GM19455 (cell line): ENCODE data around the gene CFAP73.

ENCODE experiments used
- ATAC-seq: cut with Tn5 transposase; IDR thresholded peaks from one replicate; pipeline ENCODE4 v1.9.1; 2021; ENCODE audit not compliant: unreplicated experiment

The CFAP73 gene

DNA sequence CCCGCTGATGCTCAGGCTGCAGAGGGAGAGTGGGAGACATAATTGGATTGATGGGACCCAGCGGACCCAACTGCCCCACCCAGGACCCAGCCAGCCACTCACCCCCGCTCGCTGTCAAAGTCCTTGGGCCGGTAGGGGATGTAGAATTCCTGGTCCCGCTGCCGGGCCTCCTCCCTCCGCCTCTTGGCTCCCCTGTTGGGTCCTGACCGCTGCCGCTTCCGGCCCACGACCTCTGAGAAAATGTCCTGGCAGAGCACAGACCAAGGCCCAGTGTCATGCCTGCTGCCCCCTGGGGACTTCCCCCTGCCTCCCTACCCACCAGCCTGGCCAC lies 13.5 kb downstream of the CFAP73 start:
- ATAC-seq: no peak

DNA sequence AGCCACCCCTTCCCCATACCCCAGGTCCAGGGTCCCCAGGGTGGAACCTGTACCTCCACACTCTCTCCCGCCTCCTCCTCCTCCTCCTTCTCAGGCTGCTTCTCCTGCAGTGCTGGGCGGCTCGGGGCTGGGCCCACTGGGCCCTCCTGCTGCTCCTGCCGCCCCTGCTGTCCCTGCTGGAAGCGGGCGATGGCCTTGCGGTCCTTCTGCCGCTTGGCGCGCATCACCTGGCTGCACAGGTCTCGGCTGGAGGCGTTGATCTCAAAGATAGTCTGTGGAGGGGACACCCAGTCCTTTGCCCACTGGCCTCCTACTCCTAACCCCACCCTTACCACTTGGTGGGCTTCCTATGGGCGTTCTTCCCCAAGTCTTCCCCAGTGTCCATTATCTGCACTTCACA lies 14.5 kb downstream of the CFAP73 start:
- ATAC-seq: no peak

DNA sequence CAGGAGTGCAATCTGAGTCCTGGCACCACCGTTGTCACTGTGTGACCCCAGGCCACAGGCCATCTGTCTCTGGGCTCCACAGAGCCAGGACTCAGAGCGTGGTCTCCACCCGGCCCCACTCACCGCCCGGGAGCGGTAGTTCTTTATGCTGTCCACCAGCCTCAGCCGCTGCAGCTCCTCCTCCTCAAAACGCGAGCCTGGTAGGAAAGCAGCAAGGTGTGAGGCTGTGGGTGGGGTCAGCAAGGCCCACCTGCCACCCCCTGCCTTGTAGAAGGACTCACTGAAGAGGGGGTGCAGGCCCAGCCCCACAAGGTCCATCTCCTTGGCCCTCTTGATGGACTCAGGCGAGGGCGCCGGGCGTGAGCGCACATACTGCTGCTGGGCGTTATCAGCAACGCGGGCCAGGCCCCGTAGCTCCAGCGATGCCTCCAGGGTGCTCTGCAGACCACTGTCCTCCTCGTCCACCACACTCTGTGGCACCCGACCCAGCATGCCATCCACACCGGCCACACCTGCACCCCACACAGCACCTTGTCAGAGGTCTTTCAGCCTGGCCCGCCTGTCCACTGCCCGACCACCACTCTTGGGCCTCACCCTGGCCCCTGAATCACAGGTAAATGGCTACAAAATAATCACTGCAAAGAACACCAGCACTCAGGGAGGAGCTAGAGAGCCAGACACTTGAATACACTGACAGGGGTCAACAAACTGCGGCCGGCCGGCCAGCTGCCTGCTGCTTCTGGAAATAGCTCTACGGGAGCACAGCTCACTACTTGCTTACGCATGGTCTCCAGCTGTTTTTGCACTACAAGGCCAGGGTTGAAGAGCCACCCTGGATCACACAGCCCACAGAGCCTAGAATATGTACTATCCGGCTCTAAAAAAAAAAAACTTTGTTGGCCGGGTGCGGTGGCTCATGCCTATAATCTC lies 16.3 kb downstream of the CFAP73 start:
- no peak for ATAC-seq

DNA sequence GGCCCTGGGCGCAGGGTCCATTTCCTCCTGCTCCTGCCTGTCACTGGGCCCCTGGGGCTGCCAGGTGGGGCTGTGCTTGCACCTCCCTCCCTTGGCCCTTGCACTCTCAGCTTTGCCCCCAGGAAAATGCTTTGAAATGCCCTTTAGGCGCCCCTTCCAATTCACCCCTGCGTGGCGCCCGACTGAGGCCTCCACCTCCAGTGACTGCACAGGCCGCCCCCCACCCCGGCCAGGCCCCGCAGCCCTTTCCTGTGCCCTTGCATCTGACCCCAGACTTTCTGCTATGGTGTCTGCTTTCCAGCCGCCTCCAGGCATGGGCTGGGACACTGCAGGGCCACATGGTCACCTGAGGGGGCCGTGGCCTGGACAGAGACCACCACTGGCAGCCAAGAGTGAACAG lies 18.3 kb downstream of the CFAP73 start:
- ATAC-seq: no peak

DNA sequence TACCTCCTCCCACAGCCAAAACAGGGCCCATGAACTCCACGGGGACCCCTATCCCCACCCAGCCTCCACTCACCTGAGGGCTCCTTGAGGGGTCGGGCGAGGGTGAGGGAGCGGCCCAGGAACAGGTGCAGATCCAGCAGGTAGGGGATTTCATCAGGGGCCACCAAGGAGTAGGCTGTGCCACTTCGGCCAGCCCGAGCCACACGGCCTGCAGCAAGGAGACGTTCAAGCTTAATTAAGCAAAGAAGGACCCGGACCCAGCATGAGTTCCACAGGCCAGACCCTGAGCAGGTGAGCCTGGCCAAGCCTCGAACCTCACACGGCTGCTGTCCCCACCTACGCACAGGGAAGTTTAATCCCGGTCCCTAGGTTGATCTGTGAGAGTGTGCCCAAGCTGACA lies 20.2 kb downstream of the CFAP73 start:
- no peak for ATAC-seq

DNA sequence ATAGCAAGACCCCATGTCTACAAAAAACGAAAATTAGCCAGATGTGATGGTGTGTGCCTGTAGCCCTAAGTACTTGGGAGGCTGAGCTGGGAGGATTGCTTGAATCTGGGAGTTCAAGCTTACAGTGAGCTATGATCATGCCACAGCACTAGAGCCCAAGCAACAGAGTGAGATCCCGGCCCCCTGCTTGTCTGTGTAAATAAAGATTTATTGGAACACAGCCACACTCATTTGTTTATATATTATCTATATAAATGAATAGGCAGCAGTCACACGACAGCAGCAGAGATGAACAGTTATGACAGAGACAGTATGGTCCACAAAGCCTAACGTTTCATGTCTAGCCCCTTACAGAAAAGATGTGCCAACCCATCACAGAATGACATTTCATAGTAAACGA lies 20.9 kb downstream of the CFAP73 start:
- ATAC-seq: no peak

DNA sequence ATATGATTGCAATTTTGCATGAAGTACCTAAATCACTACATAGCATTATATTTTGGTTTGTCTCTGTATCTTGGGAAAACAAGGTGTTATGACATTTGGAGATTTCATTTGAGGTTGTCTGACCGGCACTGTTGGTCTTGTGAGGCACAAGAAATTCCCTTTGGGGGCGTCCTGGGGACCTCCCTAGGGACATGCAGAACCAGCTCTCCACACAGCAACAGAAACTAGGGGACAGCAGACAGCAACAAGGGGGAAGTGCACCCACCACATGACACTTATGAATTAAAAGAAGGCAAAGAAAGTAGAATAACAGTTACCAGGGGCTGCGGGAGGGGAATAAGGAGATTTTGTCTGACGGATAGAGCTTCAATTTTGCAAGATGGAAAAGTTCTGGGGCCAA lies 21.4 kb downstream of the CFAP73 start:
- ATAC-seq: no peak

DNA sequence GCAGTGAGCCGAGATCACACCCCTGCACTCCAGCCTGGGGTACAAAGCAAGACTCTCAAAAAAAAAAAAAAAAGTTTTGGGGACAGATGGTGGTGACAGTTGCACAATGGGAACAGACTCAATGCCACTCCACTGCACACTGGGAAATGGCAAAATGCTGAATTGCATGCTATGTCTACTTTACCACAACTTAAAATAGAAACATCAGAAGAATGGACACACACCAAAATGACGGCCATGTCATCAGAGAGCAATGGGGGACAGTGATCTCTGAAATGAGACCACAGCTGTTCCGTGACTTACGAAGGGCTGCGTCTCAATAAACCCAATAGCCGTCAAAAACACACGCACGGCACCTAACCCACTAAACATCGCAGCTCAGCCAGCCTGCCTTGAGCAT lies 22.0 kb downstream of the CFAP73 start:
- ATAC-seq: no peak

DNA sequence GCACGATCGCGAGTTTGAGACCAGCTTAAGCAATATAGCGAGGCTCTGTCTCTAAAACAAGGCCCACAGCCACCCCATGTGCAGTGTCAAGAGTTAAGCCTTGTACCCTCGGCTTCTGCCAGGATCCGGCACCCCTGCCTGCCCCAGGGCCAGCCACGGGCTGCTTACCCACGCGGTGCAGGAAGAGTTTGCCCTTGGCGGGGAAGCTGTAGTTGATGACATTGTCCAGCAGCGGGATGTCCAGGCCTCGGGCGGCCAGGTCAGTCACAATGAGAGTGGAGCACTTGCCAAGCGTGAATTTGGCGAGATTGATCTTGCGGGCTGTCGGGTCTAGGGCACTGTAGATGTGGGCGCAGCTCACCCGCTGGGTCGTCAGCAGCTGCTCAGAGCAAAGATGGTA lies 22.7 kb downstream of the CFAP73 start:
- ATAC-seq: no peak

DNA sequence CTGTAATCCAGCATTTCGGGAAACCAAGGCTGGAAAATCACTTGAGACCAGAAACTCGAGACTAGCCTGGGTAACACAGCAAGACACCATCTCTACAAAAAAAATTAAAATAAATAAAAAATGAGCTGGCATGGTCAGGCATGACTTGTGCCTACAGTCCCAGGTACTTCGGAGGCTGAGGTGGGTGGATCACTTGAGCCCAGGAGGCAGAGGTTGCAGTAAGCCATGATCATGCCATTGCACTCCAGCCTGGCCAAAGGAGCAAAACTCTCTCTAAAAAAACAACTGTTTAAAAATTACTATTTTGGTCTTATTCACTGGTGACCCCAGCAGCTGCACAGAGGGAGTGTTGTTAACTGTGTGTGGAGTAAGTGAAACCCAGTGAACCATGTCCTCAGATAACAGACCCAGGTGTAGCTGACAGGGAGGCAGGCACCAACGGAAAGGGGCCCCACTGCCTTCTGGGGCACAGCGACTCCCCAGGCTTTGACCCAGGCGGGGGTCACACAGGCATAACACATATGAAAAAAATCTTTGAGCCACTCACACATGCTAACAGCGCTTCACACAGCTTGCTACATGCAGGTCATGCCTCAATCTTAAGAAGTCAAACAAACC lies 23.7 kb downstream of the CFAP73 start:
- no peak for ATAC-seq

DNA sequence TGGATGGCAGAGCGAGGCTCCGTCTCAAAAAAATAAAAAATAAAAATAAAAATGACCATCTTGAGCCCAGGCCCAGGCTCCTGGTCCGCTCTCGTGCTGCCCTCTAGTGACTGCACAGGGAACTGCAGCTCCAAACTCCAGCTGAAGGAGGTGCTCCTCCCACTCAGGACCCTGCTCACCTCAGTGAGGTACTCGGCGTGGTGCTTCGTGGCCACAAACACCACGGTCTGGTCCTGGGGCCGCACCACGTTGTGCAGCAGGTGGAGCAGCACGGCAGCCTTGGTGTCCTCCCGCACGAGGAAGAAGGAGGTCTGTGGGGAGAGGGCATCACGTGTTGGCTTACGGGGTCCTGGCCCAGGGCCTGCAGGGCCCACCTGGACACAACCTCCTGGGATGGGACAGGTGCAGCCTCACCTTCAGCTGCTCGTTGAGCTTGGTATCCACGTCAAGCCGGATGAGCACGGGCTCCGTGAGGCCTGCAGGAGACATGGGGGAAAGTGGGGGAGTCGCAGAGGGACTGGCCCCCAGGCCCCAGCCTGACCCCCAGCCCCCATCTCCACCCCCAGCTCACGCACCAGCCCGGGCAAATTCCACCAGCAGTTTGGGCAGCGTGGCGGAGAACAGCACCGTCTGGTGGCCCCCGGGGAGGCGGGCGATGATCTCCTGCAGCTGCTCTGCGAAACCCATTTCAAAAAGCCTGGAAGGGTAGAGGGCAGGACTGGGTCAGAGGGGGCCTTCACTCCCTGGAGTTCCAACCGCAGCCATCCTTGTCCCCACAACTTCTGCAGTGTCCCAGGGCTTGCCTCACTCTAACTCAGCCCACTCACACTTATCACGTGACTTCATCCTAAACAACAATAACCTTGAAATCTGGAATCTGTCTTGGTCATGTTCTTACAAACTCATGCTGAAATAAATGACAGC lies 25.2 kb downstream of the CFAP73 start:
- ATAC-seq: no peak

DNA sequence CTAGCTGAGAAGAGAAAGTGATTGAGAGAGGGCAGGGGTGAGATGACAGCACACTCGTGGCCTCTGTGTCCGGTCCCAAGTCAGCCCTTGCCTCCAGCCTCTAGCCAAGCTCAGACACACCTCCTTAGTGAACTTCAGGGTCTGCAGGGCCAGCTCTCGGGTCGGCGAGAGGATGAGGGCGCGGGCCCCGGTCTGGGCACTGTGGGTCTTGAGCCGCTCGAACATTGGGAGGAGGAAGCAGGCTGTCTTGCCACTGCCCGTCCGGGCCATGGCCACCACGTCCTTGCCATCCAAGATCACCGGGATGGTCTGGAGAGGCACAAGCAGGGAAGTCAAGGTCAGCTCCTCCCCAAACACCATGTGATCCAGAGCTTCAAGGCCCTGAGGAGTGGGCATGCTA lies 29.5 kb downstream of the CFAP73 start:
- ATAC-seq: no peak

DNA sequence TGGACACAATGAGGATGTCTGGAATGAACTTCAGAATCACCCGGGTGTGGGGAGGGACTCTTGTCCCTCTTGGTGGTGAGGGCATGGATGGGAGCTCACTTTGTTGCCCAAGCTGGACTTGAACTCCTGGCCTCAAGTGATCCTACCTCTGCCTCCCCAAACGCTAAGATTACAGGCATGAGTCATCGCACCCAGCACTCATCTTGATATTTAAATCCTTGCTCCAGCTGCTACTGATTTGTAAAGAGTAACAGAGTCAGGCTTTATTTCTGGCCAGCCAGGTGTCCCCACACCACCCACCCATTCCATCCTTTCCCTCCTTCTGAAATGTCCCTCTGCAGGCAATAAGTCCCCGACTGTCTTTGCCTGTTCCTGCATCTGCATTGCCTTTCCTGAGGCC lies 30.8 kb downstream of the CFAP73 start:
- no peak for ATAC-seq

DNA sequence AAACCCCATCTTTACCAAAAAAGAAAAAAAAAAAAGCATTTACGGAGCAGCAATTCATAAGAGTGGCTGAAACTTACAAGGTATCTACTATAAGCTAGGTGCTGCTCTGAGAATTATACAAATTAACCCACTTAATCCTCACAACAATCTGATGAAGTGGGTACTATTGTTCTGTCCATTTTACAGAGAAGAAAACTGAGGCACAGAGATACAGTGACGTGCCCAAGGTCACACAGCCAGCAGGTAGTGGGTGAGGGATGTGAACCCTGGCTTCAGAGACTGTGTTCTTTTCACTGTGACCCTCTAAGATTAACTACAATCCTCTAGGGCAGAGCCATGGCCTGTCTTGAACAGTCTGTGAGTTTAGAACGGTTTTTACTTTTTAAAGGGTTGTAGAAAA lies 32.5 kb downstream of the CFAP73 start:
- no peak for ATAC-seq

DNA sequence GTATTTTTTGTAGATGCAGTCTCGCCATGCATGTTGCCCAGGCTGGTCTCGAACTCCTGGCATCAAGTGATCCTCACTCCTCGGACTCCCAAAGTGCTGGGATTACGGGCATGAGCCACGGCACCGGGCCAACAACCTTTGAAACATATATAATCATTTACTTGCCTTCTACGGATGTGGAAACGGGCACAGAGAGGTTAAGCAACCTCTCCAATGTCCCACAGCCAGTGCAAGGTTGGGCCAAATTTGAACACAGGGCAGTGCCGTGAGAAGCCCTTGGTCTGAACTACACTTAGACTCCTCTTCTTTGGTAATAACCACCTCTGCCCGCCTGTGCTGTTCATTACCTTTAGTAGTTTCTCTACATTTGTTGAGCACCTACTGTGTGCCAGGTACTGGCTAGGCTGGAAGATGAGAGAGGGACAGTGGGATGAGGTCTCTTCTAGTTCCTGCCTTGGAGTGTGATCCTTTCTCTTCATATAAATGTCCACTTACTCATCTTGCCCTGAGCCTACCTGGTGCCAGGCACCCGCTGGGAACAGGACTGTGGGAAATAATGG lies 33.6 kb downstream of the CFAP73 start:
- no peak for ATAC-seq

DNA sequence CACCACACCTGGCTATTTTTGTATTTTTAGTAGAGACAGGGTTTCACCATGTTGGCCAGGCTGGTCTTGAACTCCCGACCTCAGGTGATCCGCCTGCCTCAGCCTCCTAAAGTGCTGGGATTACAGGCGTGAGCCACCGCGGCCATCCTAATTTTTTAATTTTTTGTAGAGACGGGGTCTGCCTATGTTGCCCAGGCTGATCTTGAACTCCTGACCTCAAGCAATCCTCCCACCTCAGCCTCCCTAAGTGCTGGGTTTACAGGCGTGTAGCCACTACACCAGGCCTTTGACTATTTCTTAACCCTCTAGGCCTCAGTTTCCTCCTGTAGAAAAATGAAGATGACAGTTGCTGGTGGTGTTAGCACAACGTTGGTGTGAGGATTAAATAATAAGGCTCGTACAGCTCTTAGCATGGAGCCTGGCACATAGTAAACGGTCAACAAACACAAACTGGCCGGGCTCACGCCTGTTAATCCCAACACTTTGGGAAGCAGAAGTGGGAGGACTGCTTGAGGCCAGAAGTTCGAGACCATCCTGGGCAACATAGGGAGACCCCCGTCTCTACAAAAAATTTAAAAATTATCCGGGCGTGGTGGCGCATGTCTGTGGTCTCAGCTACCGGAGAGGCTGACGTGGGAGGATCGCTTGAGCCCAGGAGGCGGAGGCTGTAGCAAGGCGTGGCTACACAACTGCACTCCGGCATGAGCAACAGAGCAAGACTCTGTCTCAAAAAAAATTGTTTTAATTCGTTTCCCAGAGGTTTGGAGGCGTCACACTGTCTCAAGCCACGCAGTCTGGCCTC lies 34.8 kb downstream of the CFAP73 start:
- ATAC-seq: peak; percentile 50

DNA sequence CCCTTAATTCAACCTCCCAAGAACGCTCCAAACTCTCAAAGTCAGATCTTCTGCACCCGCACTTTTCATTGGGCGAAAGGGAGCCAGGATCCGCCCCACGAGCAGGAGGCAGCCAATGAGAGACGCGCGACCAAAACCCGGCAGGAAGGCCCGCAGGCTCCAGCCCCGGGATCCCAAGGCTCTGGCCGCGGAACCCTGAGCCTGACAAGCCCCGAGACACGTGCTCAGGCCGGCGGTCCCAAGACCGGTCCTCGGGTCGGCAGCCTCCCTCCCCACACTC lies 35.3 kb downstream of the CFAP73 start:
- peak; percentile 78 for ATAC-seq

DNA sequence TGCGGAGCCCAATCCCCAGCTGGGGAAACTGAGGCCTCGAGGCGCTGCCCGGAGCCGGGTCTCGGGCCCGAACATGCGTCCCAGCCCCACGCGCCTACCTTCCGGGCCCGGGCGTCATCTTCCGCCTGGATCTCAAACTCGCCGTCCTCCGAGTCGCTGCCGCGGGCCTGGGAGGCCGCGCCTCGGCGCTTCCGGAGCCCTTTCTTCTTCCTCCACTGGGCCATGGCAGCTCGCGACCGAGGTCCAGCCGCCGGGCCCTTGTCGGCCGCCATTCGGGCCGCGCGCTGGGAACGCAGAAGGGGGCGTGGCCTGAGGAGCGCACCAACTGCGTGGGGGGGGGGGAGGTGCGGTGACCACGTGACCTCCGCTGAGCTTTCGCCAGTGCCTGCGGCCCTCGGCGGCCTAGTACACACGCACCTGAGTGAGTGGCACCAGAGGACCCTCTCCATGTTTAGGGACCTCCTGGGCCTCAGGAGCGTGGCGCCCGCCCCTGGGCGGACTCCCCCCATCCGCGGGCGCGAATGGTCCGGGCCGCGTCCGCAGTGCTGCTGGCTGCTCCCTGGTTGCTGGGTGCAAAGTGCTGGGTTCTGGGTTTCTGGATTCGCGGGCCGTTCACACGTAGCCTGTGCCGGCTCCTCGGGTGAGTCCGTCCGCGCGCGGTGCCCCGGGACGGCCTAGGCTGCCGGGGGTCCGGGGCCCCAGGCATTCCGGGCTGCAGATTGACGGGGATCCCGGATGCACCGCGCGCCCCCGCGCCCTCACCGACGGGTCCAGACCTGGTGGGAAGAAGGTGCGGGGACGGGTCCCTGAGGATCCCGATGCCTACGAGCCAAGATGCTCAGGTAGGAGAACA lies 35.9 kb downstream of the CFAP73 start, which contains the start of the genes DDX54 and RITA1:
DDX54 (minus strand) TSS at position 299 of the 853 bp plus-strand sequence; CDS start at position 272, 27 bp downstream.
RITA1 (plus strand) TSS at position 542 of the 853 bp plus-strand sequence. CDS start 1,026 bp downstream, outside the sequence.
- peak; percentile 50 for ATAC-seq

DNA sequence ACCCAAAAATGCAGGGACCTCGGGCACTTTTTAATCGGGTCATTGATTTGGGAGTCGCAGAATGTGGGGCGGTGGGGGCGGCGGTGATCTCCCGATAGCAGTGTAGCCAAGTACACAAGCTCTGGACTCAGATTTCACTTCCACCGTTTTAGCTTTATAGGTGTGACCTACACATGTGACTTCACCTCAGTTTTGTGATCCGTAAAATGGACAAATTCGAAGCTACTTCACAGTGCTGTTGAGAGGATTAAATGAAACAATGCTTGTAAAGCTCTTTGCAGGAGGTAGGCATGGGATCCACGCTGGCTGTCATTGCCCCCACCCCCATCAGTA lies 36.5 kb downstream of the CFAP73 start:
- ATAC-seq: no peak
